ENCODE measurements around the gene PRKAG2. TPM values are rescaled to one million over a fixed set of nuclear protein-coding genes. Genes with fewer than 3 reads are reported as not detected.
A peak's percentile ranks its signal among the peaks of the same experiment; 100 is the strongest.

PRKAG2 gene
- total RNA-seq, 1 donor from 2014 or later: 20.6 TPM

DNA sequence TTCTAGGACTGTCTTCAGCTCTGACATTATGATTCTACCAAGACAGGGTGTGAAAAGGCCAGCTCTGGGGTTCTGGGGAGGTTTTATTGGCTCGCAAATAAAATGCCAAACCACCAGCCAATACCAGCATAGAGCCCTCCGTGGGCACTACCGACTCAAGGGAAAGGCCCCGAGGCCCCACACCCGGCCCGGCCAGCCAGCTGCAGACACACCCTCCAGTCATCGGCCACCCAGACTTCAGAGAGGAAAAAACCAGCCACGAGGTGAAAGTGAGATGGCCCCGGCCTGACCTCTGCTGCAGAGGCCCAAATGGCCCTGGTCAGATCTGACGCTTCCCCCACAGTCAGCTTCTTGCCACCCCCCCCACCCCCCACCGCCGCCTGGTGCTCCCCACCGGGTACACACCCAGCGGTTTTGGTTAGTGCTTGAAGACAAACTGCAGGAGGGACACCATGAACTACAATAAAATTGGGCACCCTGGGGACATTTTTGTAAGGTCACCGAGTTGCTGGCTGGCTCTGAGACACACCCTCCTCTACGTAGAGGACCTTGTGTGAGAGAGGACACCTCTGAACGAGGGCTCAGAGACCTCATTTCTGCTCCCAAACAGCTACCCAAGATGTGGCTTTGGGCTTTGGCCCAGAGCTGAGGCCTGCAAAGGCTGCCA, 79.9 kb downstream of the PRKAG2 start:
- Mint-ChIP-seq H3K36me3 (ENCODE audit: insufficient read depth) (no peaks in the 10 kb centered on the region), H3K27ac (peak overlapping the region; percentile 15), H3K9me3 (ENCODE audit: low read depth) (no peaks in the 10 kb centered on the region), H3K4me3 (ENCODE audit: low read depth) (no peak overlapping the region), H3K4me1 (ENCODE audit: low read depth) (peaks cover 10% of the 10 kb centered on the region), H3K27me3 (peaks cover 16% of the 10 kb centered on the region)
- TF ChIP-seq, protein P1, sequence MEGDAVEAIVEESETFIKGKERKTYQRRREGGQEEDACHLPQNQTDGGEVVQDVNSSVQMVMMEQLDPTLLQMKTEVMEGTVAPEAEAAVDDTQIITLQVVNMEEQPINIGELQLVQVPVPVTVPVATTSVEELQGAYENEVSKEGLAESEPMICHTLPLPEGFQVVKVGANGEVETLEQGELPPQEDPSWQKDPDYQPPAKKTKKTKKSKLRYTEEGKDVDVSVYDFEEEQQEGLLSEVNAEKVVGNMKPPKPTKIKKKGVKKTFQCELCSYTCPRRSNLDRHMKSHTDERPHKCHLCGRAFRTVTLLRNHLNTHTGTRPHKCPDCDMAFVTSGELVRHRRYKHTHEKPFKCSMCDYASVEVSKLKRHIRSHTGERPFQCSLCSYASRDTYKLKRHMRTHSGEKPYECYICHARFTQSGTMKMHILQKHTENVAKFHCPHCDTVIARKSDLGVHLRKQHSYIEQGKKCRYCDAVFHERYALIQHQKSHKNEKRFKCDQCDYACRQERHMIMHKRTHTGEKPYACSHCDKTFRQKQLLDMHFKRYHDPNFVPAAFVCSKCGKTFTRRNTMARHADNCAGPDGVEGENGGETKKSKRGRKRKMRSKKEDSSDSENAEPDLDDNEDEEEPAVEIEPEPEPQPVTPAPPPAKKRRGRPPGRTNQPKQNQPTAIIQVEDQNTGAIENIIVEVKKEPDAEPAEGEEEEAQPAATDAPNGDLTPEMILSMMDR (IDR thresholded peaks at IDR 0.05; ENCODE audit: unreplicated experiment): no peak
- DNase-seq (ENCODE audit: low spot score, unreplicated experiment): no peak

GRCh38 chr7:151796091-151796870, 80.6 kb downstream of the PRKAG2 start:
- no peak overlapping the region for H3K4me3 Mint-ChIP-seq (ENCODE audit: low read depth)
- TF ChIP-seq, protein P1 (IDR thresholded peaks at IDR 0.05; ENCODE audit: unreplicated experiment): no peak
- H3K27me3 Mint-ChIP-seq: peaks cover 19% of the 10 kb centered on the region
- no peak overlapping the region for H3K27ac Mint-ChIP-seq
- peaks cover 17% of the 10 kb centered on the region for H3K4me1 Mint-ChIP-seq (ENCODE audit: low read depth)
- DNase-seq (ENCODE audit: low spot score, unreplicated experiment): no peak
- no peaks in the 10 kb centered on the region for H3K9me3 Mint-ChIP-seq (ENCODE audit: low read depth)
- H3K36me3 Mint-ChIP-seq (ENCODE audit: insufficient read depth): no peaks in the 10 kb centered on the region

GRCh38 chr7:151795168-151795811, 81.6 kb downstream of the PRKAG2 start:
- TF ChIP-seq, protein P1 (IDR thresholded peaks at IDR 0.05; ENCODE audit: unreplicated experiment): no peak
- DNase-seq (ENCODE audit: low spot score, unreplicated experiment): no peak
- H3K4me3 Mint-ChIP-seq (ENCODE audit: low read depth): no peak overlapping the region
- no peaks in the 10 kb centered on the region for H3K36me3 Mint-ChIP-seq (ENCODE audit: insufficient read depth)
- H3K27ac Mint-ChIP-seq: no peak overlapping the region
- peaks cover 18% of the 10 kb centered on the region for H3K4me1 Mint-ChIP-seq (ENCODE audit: low read depth)
- no peaks in the 10 kb centered on the region for H3K9me3 Mint-ChIP-seq (ENCODE audit: low read depth)
- peaks cover 24% of the 10 kb centered on the region for H3K27me3 Mint-ChIP-seq

DNA sequence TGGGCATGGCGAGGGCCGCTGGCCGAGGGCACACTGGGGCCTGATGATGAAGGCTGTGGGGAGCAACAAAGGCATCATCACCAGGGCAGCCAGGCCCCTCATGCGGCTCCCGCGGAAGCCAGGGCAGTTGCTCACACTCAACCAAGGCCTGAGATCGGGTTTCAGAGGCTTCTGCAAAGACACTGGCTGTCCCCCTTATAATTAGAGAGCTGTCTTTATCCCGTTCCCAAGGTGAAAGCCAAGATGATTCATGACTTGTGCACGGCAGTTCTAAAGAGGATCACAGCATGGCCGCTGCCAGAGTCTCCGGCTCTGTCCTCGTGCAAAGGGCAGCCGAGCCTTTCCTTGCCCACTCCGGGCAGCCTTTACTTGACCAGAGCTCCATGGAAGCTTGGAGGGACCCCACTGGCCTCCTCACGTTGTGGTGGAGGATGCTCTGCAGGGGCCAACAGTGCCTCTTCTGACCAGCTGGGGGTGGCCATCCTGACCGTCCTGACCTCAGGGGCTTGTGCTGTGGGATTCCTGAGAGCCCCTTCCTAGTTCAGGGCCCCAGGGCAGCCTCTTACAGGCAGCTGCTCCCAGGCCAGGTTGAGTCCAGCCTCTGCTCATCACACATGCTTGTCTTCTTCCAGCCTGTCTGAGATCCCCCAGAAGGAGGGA, 82.3 kb downstream of the PRKAG2 start:
- TF ChIP-seq, protein P1 (IDR thresholded peaks at IDR 0.05; ENCODE audit: unreplicated experiment): no peak
- no peak overlapping the region for H3K27ac Mint-ChIP-seq

GRCh38 chr7:151793991-151794507, 82.9 kb downstream of the PRKAG2 start:
- no peak for DNase-seq (ENCODE audit: low spot score, unreplicated experiment)
- peaks cover 20% of the 10 kb centered on the region for H3K4me1 Mint-ChIP-seq (ENCODE audit: low read depth)
- no peaks in the 10 kb centered on the region for H3K36me3 Mint-ChIP-seq (ENCODE audit: insufficient read depth)
- H3K27ac Mint-ChIP-seq: no peak overlapping the region
- H3K27me3 Mint-ChIP-seq: peaks cover 34% of the 10 kb centered on the region
- TF ChIP-seq, protein P1 (IDR thresholded peaks at IDR 0.05; ENCODE audit: unreplicated experiment): no peak
- no peak overlapping the region for H3K4me3 Mint-ChIP-seq (ENCODE audit: low read depth)
- H3K9me3 Mint-ChIP-seq (ENCODE audit: low read depth): no peaks in the 10 kb centered on the region

More for the DNA sequence above, 82.3 kb downstream of the PRKAG2 start:
- Mint-ChIP-seq H3K4me3 (ENCODE audit: low read depth) (no peak overlapping the region), H3K9me3 (ENCODE audit: low read depth) (no peaks in the 10 kb centered on the region), H3K27me3 (peaks cover 29% of the 10 kb centered on the region), H3K4me1 (ENCODE audit: low read depth) (peaks cover 20% of the 10 kb centered on the region), H3K36me3 (ENCODE audit: insufficient read depth) (no peaks in the 10 kb centered on the region)
- no peak for DNase-seq (ENCODE audit: low spot score, unreplicated experiment)
